22Rv1 (cell line): ENCODE results near the gene DEPDC5.

Source experiments
- ZFX ChIP-seq: fragments of 450-650 bp; IDR thresholded peaks from 2 replicates; pipeline ENCODE4 v1.6.1; 2017; ENCODE audit warnings: antibody characterized with exemption, borderline replicate concordance
- TF ChIP-seq, protein P1 (sequence below): fragments of 450-650 bp; IDR thresholded peaks from 2 replicates; pipeline ENCODE4 v1.5.1; 2017; ENCODE audit warnings: mild to moderate bottlenecking

GRCh38 chr22:31719850-31720471 lies 33.9 kb upstream of the DEPDC5 start:
- TF ChIP-seq, protein P1, sequence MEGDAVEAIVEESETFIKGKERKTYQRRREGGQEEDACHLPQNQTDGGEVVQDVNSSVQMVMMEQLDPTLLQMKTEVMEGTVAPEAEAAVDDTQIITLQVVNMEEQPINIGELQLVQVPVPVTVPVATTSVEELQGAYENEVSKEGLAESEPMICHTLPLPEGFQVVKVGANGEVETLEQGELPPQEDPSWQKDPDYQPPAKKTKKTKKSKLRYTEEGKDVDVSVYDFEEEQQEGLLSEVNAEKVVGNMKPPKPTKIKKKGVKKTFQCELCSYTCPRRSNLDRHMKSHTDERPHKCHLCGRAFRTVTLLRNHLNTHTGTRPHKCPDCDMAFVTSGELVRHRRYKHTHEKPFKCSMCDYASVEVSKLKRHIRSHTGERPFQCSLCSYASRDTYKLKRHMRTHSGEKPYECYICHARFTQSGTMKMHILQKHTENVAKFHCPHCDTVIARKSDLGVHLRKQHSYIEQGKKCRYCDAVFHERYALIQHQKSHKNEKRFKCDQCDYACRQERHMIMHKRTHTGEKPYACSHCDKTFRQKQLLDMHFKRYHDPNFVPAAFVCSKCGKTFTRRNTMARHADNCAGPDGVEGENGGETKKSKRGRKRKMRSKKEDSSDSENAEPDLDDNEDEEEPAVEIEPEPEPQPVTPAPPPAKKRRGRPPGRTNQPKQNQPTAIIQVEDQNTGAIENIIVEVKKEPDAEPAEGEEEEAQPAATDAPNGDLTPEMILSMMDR: no peak
- TF ChIP-seq ZFX: no peak
